GM06990 (cell line): ENCODE data around the gene PAF1.

Experiments used
- DNase-seq: peaks from one replicate; pipeline ENCODE4 v3.0.0-alpha.2; 2011; ENCODE audit not compliant: insufficient read length; ENCODE audit errors: extremely low read depth
- H3K27me3 ChIP-seq: replicated peaks from 2 replicates; pipeline ENCODE4 v1.6.0; 2011; ENCODE audit warnings: low read length; ENCODE audit not compliant: control insufficient read depth, insufficient read depth
- H3K36me3 ChIP-seq: 2 replicates; pipeline ENCODE4 v1.5.1; 2011; ENCODE audit warnings: low read length; ENCODE audit not compliant: control insufficient read depth, insufficient read depth
- H3K4me3 ChIP-seq: replicated peaks from 2 replicates; pipeline ENCODE4 v1.5.1; 2011; ENCODE audit warnings: low read depth, mild to moderate bottlenecking, control low read depth, low read length
- CTCF ChIP-seq: IDR thresholded peaks from 2 replicates; pipeline ENCODE4 v1.5.1; 2011; ENCODE audit warnings: low read length, control low read depth, mild to moderate bottlenecking, inconsistent platforms; ENCODE audit not compliant: insufficient read depth, poor library complexity, severe bottlenecking

The PAF1 gene

DNA sequence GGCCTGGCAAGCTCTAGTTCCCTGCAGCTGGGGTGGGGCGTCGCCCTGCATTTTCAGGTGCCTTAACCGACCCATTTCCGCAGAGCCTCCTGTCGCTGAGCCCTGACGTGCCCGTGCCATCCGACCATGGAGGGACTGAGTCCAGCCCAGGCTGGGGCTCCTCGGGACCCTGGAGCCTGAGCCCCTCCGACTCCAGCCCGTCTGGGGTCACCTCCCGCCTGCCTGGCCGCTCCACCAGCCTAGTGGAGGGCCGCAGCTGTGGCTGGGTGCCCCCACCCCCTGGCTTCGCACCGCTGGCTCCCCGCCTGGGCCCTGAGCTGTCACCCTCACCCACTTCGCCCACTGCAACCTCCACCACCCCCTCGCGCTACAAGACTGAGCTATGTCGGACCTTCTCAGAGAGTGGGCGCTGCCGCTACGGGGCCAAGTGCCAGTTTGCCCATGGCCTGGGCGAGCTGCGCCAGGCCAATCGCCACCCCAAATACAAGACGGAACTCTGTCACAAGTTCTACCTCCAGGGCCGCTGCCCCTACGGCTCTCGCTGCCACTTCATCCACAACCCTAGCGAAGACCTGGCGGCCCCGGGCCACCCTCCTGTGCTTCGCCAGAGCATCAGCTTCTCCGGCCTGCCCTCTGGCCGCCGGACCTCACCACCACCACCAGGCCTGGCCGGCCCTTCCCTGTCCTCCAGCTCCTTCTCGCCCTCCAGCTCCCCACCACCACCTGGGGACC is 16.9 kb upstream of the PAF1 start:
- peak; percentile 66 for DNase-seq
- peak overlapping the region; percentile 91 for H3K4me3 ChIP-seq
- no peaks in the 10 kb centered on the region for H3K27me3 ChIP-seq
- peaks cover 12% of the 10 kb centered on the region for H3K36me3 ChIP-seq
- TF ChIP-seq CTCF = no peak

DNA sequence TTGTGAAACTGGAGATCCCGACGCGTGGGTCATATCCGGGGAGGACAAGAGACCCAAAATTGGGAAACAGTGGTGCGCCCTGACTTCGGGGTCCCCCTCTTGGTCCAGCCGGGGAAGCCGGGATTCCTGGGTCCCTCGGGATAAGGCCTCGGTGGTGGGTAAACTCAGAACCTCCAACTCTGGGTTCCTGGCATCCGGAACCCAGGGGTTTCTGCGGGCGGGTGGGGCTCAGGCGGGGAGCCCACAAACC is 16.4 kb upstream of the PAF1 start:
- Histone ChIP-seq H3K27me3 (no peaks in the 10 kb centered on the region), H3K36me3 (peaks cover 12% of the 10 kb centered on the region), H3K4me3 (peak overlapping the region; percentile 91)
- no peak for TF ChIP-seq CTCF
- no peak for DNase-seq

DNA sequence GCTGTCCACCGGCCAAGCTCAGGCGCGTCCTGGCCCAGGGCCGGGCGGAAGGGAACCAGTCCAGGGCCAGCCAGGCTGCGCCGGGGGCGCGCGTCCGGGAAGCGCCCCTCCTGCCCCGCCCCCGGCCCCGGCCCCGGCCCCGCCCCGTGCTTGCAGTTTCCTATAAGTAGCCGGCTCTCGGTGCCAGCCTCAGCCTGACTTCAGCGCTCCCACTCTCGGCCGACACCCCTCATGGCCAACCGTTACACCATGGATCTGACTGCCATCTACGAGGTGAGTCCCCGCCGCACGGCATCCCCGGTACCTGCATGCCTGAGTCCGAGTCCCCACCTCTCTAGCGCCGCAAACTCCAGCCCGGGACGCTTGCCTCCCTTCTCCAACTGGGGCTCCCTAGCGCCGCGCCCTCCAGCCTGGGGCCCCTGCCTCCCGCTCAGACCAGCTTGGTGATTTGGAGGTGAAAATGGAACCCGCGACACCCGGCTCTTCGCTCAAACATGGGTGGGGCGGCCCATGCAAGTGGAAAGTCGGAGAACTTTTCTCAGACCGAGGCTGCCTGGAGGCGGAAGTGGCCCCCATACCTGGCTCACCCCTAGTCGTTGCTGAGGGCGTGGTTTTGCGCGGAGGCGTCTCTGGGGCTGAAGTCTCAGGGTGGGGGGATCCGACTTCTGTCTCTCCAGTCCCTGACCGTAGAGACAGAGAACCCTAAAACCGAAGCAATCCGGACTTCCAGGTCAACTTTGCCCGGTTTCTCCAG is 15.9 kb upstream of the PAF1 start, which contains the start of gene ZFP36:
Gene ZFP36, plus strand, starts transcription at position 192 of the 754 bp plus-strand sequence. Its CDS starts 58 bp downstream, at position 250.
- DNase-seq = peak; percentile 85
- Histone ChIP-seq H3K36me3 (peaks cover 12% of the 10 kb centered on the region), H3K4me3 (peak within 1 kb of the TSS; percentile 91), H3K27me3 (no peaks in the 10 kb centered on the region)
- no peak for TF ChIP-seq CTCF

DNA sequence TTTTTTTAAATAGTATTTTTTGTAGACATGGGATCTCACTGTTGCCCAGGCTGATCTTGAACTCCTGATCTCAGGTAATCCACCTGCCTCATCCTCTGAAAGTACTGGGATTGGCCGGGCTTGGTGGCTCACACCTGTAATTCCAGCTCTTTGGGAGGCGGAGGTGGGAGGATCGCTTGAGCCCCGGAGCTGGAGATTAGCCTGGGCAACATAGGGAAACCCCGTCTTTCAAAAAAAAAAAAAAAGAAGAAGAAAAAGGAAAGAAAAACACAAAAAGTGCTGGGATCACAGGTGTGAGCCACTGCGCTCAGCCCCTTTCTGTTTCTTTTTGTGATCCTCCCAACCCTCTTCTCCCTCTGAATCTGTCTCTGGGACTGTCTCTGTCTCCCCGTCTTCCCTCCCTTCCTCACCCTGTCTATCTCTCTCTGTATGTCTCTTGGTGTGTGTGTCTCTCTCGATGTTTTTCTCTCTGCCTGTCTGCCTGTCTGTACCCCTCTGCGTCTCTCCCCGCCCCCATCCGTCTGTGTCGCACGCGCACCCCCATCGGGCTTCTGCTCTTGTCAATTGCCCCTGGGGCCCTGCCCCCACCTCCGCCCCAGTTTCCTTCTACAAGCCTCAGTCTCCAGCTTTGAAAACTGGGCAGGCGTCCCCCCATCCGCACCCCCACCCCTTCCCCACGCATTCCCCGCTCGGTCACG is 15.2 kb upstream of the PAF1 start:
- TF ChIP-seq CTCF = no peak
- DNase-seq = no peak
- H3K4me3 ChIP-seq = peak overlapping the region; percentile 91
- no peaks in the 10 kb centered on the region for H3K27me3 ChIP-seq
- H3K36me3 ChIP-seq = peaks cover 12% of the 10 kb centered on the region

DNA sequence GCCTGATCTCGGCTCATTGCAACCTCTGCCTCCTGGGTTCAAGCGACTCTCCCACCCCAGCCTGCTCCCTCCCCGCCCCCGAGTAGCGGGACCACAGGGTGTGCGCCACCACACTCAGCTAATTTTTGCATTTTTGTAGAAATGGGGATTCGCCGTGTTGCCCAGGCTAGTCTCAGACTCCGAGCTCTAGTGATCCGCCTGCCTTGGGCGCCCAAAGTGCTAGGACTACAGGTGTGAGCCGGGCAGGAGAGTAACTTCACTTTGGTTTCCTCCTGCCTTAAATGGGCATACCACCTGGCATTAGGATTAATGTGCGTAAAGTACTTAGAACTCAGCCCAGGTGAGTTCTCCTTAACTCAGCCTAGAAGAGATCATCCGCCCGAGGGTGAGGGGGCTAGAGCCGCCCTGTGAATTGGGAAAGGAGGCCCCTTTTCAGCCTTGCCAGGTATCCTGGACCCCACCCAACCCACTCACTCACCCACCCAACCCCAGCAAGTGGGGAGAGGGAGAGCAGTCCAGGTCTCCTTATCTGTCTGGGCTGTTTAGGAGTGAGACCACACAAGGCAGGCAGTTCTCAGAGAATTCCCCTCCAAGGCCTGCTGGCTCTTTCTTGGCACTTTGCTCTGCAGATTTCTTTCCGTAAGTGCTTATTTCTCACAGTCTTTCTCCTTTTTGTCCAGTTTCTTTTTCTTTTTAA is 14.5 kb upstream of the PAF1 start:
- DNase-seq = no peak
- peaks cover 12% of the 10 kb centered on the region for H3K36me3 ChIP-seq
- H3K27me3 ChIP-seq = no peaks in the 10 kb centered on the region
- H3K4me3 ChIP-seq = peak overlapping the region; percentile 91
- TF ChIP-seq CTCF = no peak
